Activated CD4-positive, alpha-beta T cell treated with anti-CD3 and anti-CD28 coated beads, Interleukin-2, amount 50 U/mL, for 4 hours (primary cell): ENCODE results near the gene DTX1.

Source experiments
- DNase-seq, 2 experiments: peaks; one replicate each; pipeline ENCODE4 v3.0.0-alpha.2; 2020

The DTX1 gene

GRCh38 chr12:113055594-113056380 is 743 bp upstream of the DTX1 start:
- DNase-seq: no peak

GRCh38 chr12:113056381-113056630 is 224 bp upstream of the DTX1 start:
- no peak for DNase-seq

- no peak for DNase-seq
Observed at GRCh38 chr12:113057565-113058485, 1.3 kb downstream of the DTX1 start.

DNA sequence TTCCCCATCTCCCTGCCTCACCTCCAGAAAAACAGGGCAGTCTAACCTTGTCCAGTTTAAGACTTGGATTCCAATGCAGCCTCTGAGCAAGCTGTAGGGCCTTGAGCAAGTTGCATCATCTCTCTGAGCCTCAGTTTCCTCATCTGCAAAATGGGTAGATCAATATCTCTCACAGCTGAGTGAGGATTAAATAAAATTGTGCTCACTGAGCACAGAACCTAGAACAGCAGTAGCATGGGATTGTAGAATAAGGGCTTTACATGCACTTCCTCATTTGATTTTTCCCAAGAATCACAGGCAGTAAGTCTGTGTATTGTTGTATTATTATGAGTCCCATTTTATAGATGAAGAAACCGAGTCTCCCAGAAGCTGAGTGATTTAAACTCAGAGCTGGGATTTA is 2.0 kb downstream of the DTX1 start:
- no peak for DNase-seq

DNA sequence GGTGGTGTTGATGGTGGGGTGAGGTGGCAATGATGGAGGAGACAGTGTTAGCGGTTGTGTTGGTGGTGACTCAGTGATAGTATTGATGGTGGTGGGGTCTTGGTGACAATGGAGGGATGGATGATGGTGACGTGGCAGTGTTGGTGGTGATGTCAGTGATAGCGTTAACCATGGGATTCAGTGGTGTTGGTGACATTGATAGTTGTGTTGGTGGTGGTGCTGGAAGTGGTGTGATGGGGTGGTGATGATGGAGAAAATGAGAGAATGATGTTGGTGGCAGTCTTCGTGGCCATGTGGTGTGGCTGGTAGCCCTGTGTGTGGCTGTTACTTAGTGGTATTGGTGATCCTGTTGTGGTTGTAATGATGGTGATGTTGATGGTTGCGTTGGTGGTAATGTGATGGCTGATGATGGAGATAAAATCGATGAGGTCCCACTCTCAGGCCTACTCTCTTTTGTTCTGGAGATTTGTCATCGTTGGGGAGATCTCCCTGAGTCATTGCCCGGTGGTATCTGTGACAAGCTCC is 2.6 kb downstream of the DTX1 start:
- DNase-seq: no peak

DNA sequence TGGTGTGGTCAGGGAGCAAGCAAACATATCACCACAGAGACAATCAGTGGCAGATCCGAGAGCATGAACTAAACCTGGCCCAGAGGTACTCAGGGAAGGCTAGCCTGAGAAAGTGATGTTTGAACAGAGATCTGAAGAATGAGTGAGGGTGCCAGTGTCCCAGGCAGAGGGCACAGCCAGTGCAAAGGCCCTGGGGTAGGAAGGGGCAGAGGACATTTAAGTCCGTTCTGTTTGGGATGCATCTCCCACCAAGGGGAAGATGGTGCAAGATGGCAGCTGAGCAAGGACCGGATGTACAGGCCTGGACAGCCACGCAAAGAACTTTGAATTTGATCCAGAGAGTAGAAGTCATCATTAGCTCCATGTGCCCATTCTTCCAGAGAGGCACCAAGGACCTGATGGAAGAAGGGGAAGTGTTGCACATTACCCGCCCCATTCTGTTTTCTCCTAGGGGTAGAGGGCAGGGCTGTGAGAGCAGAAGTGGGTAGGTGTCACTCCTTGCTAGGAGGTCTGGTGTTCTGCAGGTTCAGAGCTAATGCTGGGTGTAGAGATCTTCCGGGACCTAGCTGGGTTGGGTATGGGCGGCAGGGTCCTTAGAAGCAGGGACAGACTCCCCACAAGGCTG is 3.9 kb downstream of the DTX1 start:
- DNase-seq: no peak

GRCh38 chr12:113061061-113061694 is 4.6 kb downstream of the DTX1 start:
- DNase-seq: no peak

- DNase-seq: no peak
Observed at GRCh38 chr12:113062502-113063395, 6.2 kb downstream of the DTX1 start.

DNA sequence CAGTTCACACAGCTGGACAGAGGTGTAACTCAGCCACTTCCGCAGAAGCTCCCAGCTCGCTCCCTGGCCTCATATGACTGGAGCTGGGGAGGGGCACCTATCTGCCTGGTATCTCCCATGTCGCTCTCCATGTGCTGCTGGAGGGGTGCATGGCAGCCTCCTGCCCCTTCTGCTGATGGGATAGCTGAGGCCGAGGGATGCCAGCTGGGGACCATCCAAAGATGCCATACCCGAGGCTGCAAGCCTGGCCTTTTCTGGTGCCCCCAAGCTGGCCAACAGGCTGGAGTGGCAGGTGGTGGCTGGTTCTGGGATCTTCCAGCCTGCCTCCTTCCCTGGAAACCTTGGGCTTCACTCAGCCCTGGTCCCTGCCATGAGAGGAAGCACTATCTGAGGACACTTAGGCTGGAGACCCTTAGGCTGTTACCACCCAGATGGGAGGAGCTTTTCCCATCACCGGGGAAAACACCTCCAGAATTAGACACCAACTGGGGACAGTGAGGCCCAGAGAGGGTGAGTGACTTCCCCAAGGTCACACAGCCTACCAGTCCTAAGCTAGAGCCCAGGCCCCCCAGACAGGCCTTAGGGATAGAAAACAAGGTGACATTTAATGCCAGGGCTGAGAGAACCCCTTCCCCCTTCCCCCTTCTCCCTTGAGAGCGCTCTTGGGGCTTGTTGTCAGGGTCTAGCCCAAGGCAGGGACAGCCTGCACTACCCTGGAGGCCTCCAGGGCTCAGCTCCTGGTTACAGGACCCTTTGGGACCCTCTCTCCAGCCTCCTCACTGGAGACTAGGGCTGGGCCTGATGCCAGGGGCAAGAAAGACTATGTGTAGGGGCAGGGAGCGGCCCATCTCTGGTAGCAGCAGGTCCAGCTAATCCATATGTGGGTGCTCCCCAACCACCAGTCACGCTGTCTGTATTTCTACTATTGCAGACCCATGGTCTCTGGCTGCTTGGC is 7.1 kb downstream of the DTX1 start:
- DNase-seq: no peak

DNA sequence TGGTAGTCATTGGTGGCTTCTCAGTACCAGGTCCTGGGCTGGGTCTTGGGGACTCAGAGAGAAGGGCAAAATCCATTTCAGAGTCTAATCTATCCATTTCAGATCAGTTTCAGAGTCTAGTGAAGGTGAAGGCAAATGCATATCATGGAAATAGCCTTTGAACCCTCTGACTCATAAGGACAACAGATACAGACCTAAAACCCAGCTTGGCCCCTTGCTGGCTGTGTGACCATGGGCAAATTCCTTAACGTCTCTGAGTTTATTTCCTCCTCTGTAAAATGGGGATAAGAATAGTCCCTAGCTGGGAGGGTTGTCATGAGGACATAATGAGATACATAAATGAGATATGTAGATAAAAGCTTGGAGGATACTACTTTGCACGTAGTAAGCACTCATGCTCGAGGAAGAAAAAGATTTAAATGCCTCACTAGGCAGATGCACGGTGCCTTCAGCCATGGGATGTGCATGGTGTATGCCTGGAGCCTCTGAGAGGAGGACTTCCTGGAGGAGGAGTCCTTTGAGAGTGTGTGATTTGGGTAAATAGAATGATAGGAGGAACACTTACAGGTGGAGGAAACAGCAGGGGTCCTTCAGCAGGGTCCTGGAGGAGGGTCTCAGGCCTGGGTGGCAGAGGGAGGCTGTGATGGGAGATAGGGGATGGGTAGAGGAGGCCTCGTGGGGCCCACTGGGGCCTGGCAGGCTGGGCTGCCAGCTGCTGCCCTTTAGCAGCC is 8.0 kb downstream of the DTX1 start:
- no peak for DNase-seq

- no peak for DNase-seq
Observed at GRCh38 chr12:113065126-113066007, 8.8 kb downstream of the DTX1 start.

GRCh38 chr12:113066813-113067400 is 10.4 kb downstream of the DTX1 start:
- no peak for DNase-seq

GRCh38 chr12:113067987-113068935 is 11.7 kb downstream of the DTX1 start:
- DNase-seq: no peak

- DNase-seq: no peak
Observed at GRCh38 chr12:113069149-113069548, 12.6 kb downstream of the DTX1 start.

- DNase-seq: no peak
Observed at GRCh38 chr12:113069751-113070116, 13.2 kb downstream of the DTX1 start.

DNA sequence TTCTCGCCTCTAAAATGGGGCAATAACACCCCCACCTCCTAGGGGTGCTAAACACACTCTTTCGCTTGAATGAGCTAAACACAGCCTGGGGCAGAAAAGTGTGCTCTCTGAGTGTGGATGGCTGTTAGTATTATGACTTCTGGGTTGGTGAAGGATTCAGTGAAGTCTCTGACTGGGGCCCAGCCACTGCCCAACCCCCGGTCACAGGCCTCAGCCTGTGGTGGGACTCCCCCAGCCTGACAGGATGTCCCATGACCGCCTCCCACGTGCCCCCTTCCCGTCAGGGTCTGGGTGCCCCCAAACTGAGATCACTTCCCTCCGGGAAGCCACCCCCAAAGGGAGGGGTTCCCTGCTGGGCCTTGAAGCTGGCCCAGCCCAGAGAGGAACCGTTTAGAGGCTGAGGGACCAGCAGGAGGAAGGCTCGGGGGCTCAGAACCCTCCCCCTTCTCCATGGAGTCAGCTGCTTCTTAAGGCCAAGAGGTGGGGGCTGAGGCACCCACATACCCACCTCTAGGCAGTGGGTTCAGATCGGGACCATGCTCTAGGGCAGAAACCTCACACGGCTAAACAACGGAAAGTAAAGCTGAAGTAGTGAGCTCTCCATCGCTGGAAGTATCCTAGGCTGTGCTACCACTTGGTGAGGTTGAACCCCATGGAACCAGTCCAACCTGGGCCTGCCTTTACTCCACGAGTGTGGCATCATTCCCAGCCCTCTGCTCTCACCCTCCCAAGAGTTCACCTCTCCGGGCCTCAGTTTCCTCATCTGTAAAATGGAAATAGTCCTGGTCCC is 13.8 kb downstream of the DTX1 start:
- DNase-seq: no peak
